Measurements from ENCODE around the gene DENND4B.

DNA sequence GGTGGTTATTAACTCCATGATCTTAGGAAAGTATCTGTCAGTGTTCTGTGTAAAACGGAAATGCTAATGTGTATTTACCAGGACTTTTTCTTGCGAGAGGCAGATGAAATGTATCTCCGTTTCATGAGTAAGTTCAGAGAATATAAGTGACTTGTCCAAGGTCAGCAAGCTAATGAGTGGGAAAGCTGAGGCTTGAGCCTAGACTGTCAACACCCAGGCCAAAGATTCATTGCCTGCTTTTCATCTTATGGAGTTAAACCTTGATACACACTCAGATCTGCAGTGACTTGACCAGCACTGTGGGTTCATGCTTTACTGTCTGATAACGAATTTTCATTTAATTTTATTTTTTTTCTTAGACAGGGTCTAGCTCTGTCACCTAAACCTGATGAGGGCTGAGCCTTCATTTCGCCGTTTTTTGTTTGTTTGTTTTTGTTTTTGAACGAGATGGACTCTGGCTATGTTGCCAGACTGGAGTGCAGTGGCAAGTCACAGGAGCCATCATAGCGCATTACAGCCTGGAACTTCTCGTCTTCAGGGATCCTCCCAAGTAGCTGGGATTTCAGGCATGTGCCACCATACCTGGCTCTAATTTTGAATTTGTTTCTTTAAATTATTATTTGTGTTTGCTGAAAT is 31.9 kb upstream of the DENND4B start:
- TF ChIP-seq POLR2AphosphoS5 (IDR thresholded peaks at IDR 0.05) (no peak), EP300 (IDR thresholded peaks at IDR 0.05; ENCODE audit: low read depth) (no peak)
- TF ChIP-seq, protein P1, sequence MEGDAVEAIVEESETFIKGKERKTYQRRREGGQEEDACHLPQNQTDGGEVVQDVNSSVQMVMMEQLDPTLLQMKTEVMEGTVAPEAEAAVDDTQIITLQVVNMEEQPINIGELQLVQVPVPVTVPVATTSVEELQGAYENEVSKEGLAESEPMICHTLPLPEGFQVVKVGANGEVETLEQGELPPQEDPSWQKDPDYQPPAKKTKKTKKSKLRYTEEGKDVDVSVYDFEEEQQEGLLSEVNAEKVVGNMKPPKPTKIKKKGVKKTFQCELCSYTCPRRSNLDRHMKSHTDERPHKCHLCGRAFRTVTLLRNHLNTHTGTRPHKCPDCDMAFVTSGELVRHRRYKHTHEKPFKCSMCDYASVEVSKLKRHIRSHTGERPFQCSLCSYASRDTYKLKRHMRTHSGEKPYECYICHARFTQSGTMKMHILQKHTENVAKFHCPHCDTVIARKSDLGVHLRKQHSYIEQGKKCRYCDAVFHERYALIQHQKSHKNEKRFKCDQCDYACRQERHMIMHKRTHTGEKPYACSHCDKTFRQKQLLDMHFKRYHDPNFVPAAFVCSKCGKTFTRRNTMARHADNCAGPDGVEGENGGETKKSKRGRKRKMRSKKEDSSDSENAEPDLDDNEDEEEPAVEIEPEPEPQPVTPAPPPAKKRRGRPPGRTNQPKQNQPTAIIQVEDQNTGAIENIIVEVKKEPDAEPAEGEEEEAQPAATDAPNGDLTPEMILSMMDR (IDR thresholded peaks at IDR 0.05) = no peak
